Activated CD4-positive, alpha-beta T cell treated with anti-CD3 and anti-CD28 coated beads, Interleukin-2, Interleukin-6, amounts not matched to agents 100 ng/mL and 50 ng/mL, durations not matched to agents 16 hours and 8 hours (primary cell): Measurements from ENCODE around the gene PLA2G2C.
A peak's percentile ranks its signal among the peaks of the same experiment; 100 is the strongest.

ENCODE experiments used
- DNase-seq: peaks from one replicate; pipeline ENCODE4 v3.0.0-alpha.2; 2020

PLA2G2C gene

GRCh38 chr1:20126806-20127440 lies 59.4 kb downstream of the PLA2G2C start:
- DNase-seq = no peak

GRCh38 chr1:20126041-20126805 lies 60.1 kb downstream of the PLA2G2C start:
- DNase-seq = peak; percentile 35

GRCh38 chr1:20125100-20125499 lies 61.2 kb downstream of the PLA2G2C start:
- DNase-seq = no peak

GRCh38 chr1:20124456-20125057 lies 61.8 kb downstream of the PLA2G2C start:
- peak; percentile 25 for DNase-seq

GRCh38 chr1:20123722-20124455 lies 62.4 kb downstream of the PLA2G2C start:
- no peak for DNase-seq

- no peak for DNase-seq
These were observed 65.5 kb downstream of the PLA2G2C start for GRCh38 chr1:20120796-20121195.

GRCh38 chr1:20119347-20119746 lies 67.0 kb downstream of the PLA2G2C start, which contains the start of gene PLA2G2D:
Gene PLA2G2D (minus strand): TSS chr1:20119536. CDS start chr1:20119498, 38 bp downstream.
- DNase-seq = no peak

- DNase-seq = no peak
These were observed 69.1 kb downstream of the PLA2G2C start for GRCh38 chr1:20117236-20117635.

GRCh38 chr1:20115916-20116315 lies 70.4 kb downstream of the PLA2G2C start:
- DNase-seq = no peak

GRCh38 chr1:20115479-20115878 lies 70.8 kb downstream of the PLA2G2C start:
- DNase-seq = no peak

GRCh38 chr1:20114021-20114648 lies 72.2 kb downstream of the PLA2G2C start:
- no peak for DNase-seq
